Endothelial cell of umbilical vein (primary cell): ENCODE results near the gene ANXA9.

Experiments used
- EZH2 ChIP-seq: IDR thresholded peaks from 2 replicates; pipeline ENCODE4 v1.6.1; 2012; ENCODE audit warnings: borderline replicate concordance, low read depth, mild to moderate bottlenecking, moderate library complexity, low read length, inconsistent platforms; ENCODE audit not compliant: severe bottlenecking
- POLR2A ChIP-seq: IDR thresholded peaks from 2 replicates; pipeline ENCODE4 v1.6.1; 2012; ENCODE audit warnings: low read depth, mild to moderate bottlenecking, control low read depth, low read length
- POLR2AphosphoS5 ChIP-seq: IDR thresholded peaks from 2 replicates; pipeline ENCODE4 v1.6.1; 2012; ENCODE audit warnings: low read depth, mild to moderate bottlenecking, control low read depth, low read length, moderate library complexity; ENCODE audit not compliant: insufficient read depth
- TF ChIP-seq, protein P1 (sequence below), 2 donors: IDR thresholded peaks; 1 replicate in 1 of 2; 2 replicates in 1 of 2; pipeline ENCODE4 v1.5.1; 2011; ENCODE audit warnings: low read length in 2 of 2, mild to moderate bottlenecking in 2 of 2, moderate library complexity in 2 of 2, control low read depth in 1 of 2, inconsistent platforms in 1 of 2, low read depth in 1 of 2; ENCODE audit not compliant: insufficient read depth in 1 of 2; ENCODE audit errors: extremely low read depth in 1 of 2
- TF ChIP-seq, protein P2 (sequence below): IDR thresholded peaks from 2 replicates; pipeline ENCODE4 v1.6.1; 2011; ENCODE audit not compliant: insufficient read depth, insufficient read length

- TF ChIP-seq EZH2 (no peak), POLR2AphosphoS5 (no peak), POLR2A (no peak)
- TF ChIP-seq, protein P1, sequence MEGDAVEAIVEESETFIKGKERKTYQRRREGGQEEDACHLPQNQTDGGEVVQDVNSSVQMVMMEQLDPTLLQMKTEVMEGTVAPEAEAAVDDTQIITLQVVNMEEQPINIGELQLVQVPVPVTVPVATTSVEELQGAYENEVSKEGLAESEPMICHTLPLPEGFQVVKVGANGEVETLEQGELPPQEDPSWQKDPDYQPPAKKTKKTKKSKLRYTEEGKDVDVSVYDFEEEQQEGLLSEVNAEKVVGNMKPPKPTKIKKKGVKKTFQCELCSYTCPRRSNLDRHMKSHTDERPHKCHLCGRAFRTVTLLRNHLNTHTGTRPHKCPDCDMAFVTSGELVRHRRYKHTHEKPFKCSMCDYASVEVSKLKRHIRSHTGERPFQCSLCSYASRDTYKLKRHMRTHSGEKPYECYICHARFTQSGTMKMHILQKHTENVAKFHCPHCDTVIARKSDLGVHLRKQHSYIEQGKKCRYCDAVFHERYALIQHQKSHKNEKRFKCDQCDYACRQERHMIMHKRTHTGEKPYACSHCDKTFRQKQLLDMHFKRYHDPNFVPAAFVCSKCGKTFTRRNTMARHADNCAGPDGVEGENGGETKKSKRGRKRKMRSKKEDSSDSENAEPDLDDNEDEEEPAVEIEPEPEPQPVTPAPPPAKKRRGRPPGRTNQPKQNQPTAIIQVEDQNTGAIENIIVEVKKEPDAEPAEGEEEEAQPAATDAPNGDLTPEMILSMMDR (IDR thresholded peaks at IDR 0.05; ENCODE audit: extremely low read depth in 1 of 2, insufficient read depth in 1 of 2, low read depth in 1 of 2, low read length in 2 of 2), result no peak
- TF ChIP-seq, protein P2, sequence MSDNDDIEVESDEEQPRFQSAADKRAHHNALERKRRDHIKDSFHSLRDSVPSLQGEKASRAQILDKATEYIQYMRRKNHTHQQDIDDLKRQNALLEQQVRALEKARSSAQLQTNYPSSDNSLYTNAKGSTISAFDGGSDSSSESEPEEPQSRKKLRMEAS, result no peak
These were observed 24.4 kb upstream of the ANXA9 start for GRCh38 chr1:150957666-150958065.
